HepG2 (cell line): Measurements from ENCODE around the gene IFRD1. TPM values are rescaled to one million over a fixed set of nuclear protein-coding genes. Genes with fewer than 3 reads are reported as not detected.

Experiments
- ADNP ChIP-seq: sonication (generic); formaldehyde crosslinking; IDR thresholded peaks from 2 replicates; pipeline ENCODE4 v1.4.0; 2020; ENCODE audit warnings: missing genetic modification reagents
- CREM ChIP-seq, 2 experiments: sonication (generic) in 1 of 2; formaldehyde crosslinking in 1 of 2; IDR thresholded peaks; 2 replicates each; pipeline versions ENCODE4 v1.4.0 to v1.6.1; 2016 to 2020; ENCODE audit warnings: antibody characterized with exemption in 1 of 2, mild to moderate bottlenecking in 1 of 2, missing genetic modification reagents in 1 of 2
- FOXA3 ChIP-seq: IDR thresholded peaks from 2 replicates; pipeline ENCODE4 v1.6.1; 2016; ENCODE audit warnings: missing genetic modification reagents, missing compliant biosample characterization
- GABPB1 ChIP-seq: IDR thresholded peaks from 2 replicates; pipeline ENCODE4 v1.6.1; 2016; ENCODE audit warnings: mild to moderate bottlenecking, missing genetic modification reagents, moderate library complexity, missing compliant biosample characterization
- GATA4 ChIP-seq: sonication (generic); IDR thresholded peaks from 2 replicates; pipeline ENCODE4 v1.6.1; 2016; ENCODE audit warnings: antibody characterized with exemption, low read depth, borderline replicate concordance
- MAFK ChIP-seq, 2 experiments: IDR thresholded peaks in 1 of 2; conservative IDR thresholded peaks in 1 of 2; 2 replicates each; pipeline ENCODE4 v1.6.1; 2011; ENCODE audit warnings: improper control_type of control experiment in 2 of 2, low read length in 2 of 2
- MED1 ChIP-seq: sonication (generic); formaldehyde crosslinking; IDR thresholded peaks from 2 replicates; pipeline ENCODE4 v1.4.0; 2020; ENCODE audit warnings: missing genetic modification reagents
- NCOA2 ChIP-seq: sonication (generic); formaldehyde crosslinking; IDR thresholded peaks from 2 replicates; pipeline ENCODE4 v1.8.0; 2022; ENCODE audit warnings: inconsistent platforms
- PHF8 ChIP-seq: sonication (generic); formaldehyde crosslinking; IDR thresholded peaks from 2 replicates; pipeline ENCODE4 v1.5.0; 2020; ENCODE audit warnings: missing genetic modification reagents
- POLR2A ChIP-seq, 2 experiments: IDR thresholded peaks; 2 replicates each; pipeline ENCODE4 v1.6.1; 2011; ENCODE audit warnings: low read depth in 2 of 2, low read length in 2 of 2, mild to moderate bottlenecking in 1 of 2, moderate library complexity in 1 of 2; ENCODE audit not compliant: insufficient read depth in 1 of 2
- RARA ChIP-seq: IDR thresholded peaks from 2 replicates; pipeline ENCODE4 v1.6.1; 2016; ENCODE audit warnings: missing genetic modification reagents, missing compliant biosample characterization
- REXO4 ChIP-seq: sonication (generic); formaldehyde crosslinking; IDR thresholded peaks from 2 replicates; pipeline ENCODE4 v1.8.0; 2022; ENCODE audit warnings: missing genetic modification reagents, mild to moderate bottlenecking, borderline replicate concordance
- XRCC5 ChIP-seq: fragments of 200-400 bp; formaldehyde crosslinking; optimal IDR thresholded peaks from 2 replicates; pipeline ENCODE3; 2017; ENCODE audit warnings: mild to moderate bottlenecking, low read length
- ZBTB42 ChIP-seq: sonication (generic); formaldehyde crosslinking; IDR thresholded peaks from 2 replicates; pipeline ENCODE4 v1.5.0; 2020; ENCODE audit warnings: mild to moderate bottlenecking, missing genetic modification reagents
- ZC3H4 ChIP-seq: sonication (generic); formaldehyde crosslinking; IDR thresholded peaks from 2 replicates; pipeline ENCODE4 v1.4.0; 2020; ENCODE audit warnings: missing genetic modification reagents, borderline replicate concordance
- ZKSCAN1 ChIP-seq: fragments of 150-350 bp; IDR thresholded peaks from 2 replicates; pipeline ENCODE4 v1.6.1; 2014; ENCODE audit warnings: low read length
- ZSCAN31 ChIP-seq: sonication (generic); formaldehyde crosslinking; IDR thresholded peaks from 2 replicates; pipeline ENCODE4 v1.5.0; 2020; ENCODE audit warnings: low read depth, mild to moderate bottlenecking, missing genetic modification reagents
- polyA plus RNA-seq, 8 experiments: library from polyadenylated mRNA; depleted of rRNA in 3 of 8; stranded (reverse) in 7 of 8; unstranded in 1 of 8; fragments of >200 nt; fragmentation: Illumina TruSeq in 4 of 8; extraction: Trizol in 4 of 8; gene quantifications; 2 replicates each; pipeline versions ENCODE4 v1.2.1 to v1.2.3, GENCODE V29; 2011 to 2016; ENCODE audit warnings: low read depth in 4 of 8, missing spikeins in 1 of 8, mixed read lengths in 1 of 8; ENCODE audit not compliant: insufficient read depth in 1 of 8
- total RNA-seq, 5 experiments: library from RNA; depleted of rRNA; stranded (reverse); fragments of >200 nt; fragmentation: Illumina TruSeq; extraction: Trizol; gene quantifications; 2 replicates each; pipeline ENCODE4 v1.2.3, GENCODE V29; 2016; ENCODE audit warnings: low read depth in 1 of 5
- TF ChIP-seq, protein P1 (sequence below): sonication (generic); formaldehyde crosslinking; conservative IDR thresholded peaks from 2 replicates; pipeline ENCODE4 v1.4.0; 2020; ENCODE audit warnings: missing genetic modification reagents
- TF ChIP-seq, protein P2 (sequence below): fragments of 450-650 bp; IDR thresholded peaks from 2 replicates; pipeline ENCODE4 v1.6.1; 2017
- TF ChIP-seq, protein P3 (sequence below): sonication (generic); formaldehyde crosslinking; IDR thresholded peaks from 2 replicates; pipeline ENCODE4 v1.4.0; 2020; ENCODE audit warnings: missing genetic modification reagents
- TF ChIP-seq, protein P4 (sequence below): sonication (generic); formaldehyde crosslinking; IDR thresholded peaks from 2 replicates; pipeline ENCODE4 v1.5.0; 2020; ENCODE audit warnings: mild to moderate bottlenecking, missing genetic modification reagents

IFRD1 gene
- total and polyA plus RNA-seq, 2 of the 13 experiments (the other 11 are each of a cell fraction or from before 2014, with no cell fraction given), result 50.9 to 55.5 TPM

DNA sequence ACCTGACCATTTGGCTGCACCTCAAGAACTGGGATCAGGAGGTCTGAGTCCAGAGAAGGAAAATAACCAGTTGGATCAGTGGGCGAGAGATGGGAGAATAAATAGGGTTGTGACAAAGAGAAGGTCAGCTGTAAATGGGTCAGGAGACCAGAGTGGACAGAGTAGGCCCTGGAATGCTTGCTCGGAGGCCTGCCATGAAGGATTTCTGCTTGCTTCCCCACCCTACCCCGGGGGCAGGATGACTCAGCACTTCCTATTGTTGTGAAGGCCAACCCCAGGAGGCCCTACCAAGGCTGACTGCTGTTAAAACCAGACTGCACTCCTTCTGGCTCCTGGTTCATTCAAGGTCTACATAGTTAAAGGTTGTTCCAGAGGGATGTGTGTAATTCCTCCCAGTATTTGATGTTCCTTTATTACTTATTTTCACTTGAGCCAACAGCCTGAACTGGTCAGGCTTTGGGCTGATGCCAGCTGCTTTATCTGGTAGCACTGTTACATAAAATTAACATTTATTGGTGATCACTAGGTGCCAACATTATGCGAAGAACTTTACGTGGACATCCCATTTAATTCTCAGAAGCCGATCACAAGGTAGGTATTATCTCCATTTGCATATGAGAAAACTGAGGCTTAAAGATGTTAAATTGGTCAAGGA is 27.3 kb upstream of the IFRD1 start (continued):
- TF ChIP-seq, protein P1, sequence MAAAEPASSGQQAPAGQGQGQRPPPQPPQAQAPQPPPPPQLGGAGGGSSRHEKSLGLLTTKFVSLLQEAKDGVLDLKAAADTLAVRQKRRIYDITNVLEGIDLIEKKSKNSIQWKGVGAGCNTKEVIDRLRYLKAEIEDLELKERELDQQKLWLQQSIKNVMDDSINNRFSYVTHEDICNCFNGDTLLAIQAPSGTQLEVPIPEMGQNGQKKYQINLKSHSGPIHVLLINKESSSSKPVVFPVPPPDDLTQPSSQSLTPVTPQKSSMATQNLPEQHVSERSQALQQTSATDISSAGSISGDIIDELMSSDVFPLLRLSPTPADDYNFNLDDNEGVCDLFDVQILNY (CRISPR knock-in tag), result no peak
- peak; percentile 33; the same call in 1 of the 2 replicates for TF ChIP-seq PHF8 (CRISPR knock-in tag)
- no peak for TF ChIP-seq ZKSCAN1
- peak; percentile 35; the same call in 1 of the 2 replicates for TF ChIP-seq CREM (IDR thresholded peaks at IDR 0.05)
- no peak for TF ChIP-seq CREM (CRISPR knock-in tag; IDR thresholded peaks at IDR 0.05)
- TF ChIP-seq ZC3H4 (CRISPR knock-in tag), result no peak
- TF ChIP-seq, protein P2, sequence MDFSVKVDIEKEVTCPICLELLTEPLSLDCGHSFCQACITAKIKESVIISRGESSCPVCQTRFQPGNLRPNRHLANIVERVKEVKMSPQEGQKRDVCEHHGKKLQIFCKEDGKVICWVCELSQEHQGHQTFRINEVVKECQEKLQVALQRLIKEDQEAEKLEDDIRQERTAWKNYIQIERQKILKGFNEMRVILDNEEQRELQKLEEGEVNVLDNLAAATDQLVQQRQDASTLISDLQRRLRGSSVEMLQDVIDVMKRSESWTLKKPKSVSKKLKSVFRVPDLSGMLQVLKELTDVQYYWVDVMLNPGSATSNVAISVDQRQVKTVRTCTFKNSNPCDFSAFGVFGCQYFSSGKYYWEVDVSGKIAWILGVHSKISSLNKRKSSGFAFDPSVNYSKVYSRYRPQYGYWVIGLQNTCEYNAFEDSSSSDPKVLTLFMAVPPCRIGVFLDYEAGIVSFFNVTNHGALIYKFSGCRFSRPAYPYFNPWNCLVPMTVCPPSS, result no peak
- TF ChIP-seq, protein P3, sequence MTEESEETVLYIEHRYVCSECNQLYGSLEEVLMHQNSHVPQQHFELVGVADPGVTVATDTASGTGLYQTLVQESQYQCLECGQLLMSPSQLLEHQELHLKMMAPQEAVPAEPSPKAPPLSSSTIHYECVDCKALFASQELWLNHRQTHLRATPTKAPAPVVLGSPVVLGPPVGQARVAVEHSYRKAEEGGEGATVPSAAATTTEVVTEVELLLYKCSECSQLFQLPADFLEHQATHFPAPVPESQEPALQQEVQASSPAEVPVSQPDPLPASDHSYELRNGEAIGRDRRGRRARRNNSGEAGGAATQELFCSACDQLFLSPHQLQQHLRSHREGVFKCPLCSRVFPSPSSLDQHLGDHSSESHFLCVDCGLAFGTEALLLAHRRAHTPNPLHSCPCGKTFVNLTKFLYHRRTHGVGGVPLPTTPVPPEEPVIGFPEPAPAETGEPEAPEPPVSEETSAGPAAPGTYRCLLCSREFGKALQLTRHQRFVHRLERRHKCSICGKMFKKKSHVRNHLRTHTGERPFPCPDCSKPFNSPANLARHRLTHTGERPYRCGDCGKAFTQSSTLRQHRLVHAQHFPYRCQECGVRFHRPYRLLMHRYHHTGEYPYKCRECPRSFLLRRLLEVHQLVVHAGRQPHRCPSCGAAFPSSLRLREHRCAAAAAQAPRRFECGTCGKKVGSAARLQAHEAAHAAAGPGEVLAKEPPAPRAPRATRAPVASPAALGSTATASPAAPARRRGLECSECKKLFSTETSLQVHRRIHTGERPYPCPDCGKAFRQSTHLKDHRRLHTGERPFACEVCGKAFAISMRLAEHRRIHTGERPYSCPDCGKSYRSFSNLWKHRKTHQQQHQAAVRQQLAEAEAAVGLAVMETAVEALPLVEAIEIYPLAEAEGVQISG (CRISPR knock-in tag), result peak; percentile 33; the same call in 1 of the 2 replicates
- peak; percentile 76 for TF ChIP-seq RARA (CRISPR knock-in tag)
- TF ChIP-seq REXO4 (CRISPR knock-in tag), result no peak
- TF ChIP-seq, protein P4, sequence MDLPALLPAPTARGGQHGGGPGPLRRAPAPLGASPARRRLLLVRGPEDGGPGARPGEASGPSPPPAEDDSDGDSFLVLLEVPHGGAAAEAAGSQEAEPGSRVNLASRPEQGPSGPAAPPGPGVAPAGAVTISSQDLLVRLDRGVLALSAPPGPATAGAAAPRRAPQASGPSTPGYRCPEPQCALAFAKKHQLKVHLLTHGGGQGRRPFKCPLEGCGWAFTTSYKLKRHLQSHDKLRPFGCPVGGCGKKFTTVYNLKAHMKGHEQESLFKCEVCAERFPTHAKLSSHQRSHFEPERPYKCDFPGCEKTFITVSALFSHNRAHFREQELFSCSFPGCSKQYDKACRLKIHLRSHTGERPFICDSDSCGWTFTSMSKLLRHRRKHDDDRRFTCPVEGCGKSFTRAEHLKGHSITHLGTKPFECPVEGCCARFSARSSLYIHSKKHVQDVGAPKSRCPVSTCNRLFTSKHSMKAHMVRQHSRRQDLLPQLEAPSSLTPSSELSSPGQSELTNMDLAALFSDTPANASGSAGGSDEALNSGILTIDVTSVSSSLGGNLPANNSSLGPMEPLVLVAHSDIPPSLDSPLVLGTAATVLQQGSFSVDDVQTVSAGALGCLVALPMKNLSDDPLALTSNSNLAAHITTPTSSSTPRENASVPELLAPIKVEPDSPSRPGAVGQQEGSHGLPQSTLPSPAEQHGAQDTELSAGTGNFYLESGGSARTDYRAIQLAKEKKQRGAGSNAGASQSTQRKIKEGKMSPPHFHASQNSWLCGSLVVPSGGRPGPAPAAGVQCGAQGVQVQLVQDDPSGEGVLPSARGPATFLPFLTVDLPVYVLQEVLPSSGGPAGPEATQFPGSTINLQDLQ (CRISPR knock-in tag), result no peak
- TF ChIP-seq MAFK (conservative IDR thresholded peaks at IDR 0.05 in 1 of 2, IDR thresholded peaks at IDR 0.05 in 1 of 2; ENCODE audit: low read length in 2 of 2), result peak; percentile 98 to 100
- TF ChIP-seq FOXA3 (CRISPR knock-in tag), result peak; percentile 53; the same call in 1 of the 2 replicates
- TF ChIP-seq GATA4, result no peak
- TF ChIP-seq XRCC5, result peak; percentile 25
- no peak for TF ChIP-seq ZBTB42
- TF ChIP-seq POLR2A (IDR thresholded peaks at IDR 0.05; ENCODE audit: insufficient read depth in 1 of 2, low read depth in 2 of 2, low read length in 2 of 2), result 0 out of 4 replicates have a peak, but pooled peaks of 1 of the 2 experiments have one; percentile 34
- no peak for TF ChIP-seq ZSCAN31 (CRISPR knock-in tag)
- TF ChIP-seq NCOA2 (CRISPR knock-in tag), result 0 out of 2 replicates have a peak, but pooled peaks have one; percentile 36
- peak; percentile 82; the same call in 1 of the 2 replicates for TF ChIP-seq MED1
- TF ChIP-seq GABPB1 (CRISPR knock-in tag), result peak; percentile 50
- no peak for TF ChIP-seq ADNP (CRISPR knock-in tag)
